ELF-1 (cell line): Measurements from ENCODE around the gene CAPN15.
"Not testable (repeated sequence)": the region's sequence is repeated elsewhere in the genome, so short reads cannot be mapped to it uniquely, and the experiment has no call there.

Experiments
- DNase-seq: peaks from one replicate; pipeline ENCODE4 v3.0.0-alpha.2; 2016; ENCODE audit warnings: low read depth, low spot score

CAPN15 gene

DNA sequence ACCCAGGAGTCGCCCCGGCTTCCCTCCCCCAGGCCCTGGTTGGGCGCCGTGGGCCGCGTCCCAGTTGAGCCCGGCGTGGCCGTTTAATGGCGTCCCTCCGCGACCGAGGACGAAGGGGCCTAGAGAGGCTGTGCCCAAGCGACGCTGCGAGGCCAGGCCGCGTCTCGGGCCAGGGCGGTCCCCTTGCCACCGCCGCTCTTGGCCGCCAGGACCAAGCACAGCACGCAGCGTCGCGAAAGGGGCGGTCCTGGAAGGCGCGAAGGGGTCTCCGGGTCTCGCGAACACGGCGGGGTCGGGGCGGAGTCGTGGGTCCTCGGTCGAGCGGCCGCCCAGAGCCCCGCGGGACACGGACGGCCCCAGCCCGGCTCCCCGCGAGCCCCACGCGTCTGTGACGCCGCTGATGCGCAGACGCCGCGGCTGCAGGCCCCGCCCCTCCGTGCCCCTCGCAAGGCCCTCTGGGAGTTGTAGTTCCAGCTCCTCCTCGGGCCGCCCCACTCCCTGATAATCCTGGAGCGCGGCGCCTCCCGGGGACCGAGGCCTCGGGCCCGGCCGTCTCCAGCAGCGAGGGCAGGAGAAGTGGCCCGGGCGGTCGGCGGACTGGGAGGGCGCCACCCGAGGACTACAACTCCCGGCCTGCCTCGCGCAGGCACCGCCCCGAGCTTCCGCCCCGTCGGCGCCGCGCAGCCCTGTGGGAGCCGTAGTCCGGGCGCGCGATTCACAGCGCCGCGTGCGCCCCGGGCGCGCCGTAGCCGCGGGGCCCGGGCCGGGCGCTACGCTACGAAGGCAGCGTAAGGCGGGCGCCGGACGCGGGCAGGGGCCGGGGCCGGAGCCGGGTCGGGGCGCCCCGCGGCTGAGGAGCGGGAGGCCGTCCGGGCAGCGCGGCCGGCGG lies at the start of gene CAPN15:
Gene CAPN15, plus strand, starts transcription at position 698 of the 889 bp plus-strand sequence. CDS start 19,127 bp downstream, outside the sequence.
- peak; percentile 94 for DNase-seq

DNA sequence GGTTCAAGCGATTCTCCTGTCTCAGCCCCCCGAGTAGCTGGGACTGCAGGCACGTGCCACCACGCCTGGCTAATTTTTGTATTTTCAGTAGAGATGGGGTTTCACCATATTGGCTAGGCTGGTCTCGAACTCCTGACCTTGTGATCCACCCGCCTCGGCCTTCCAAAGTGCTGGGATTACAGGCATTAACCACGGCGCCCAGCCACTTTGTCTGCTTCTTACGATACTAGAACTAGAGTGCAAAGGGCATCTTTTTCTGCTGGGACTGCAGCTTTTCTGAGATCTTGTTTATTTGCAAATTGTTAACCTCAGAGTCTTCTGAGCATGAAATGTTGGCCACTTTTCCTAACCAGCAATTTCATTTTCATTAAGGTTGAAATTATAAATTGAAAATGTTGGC lies 49.2 kb upstream of the CAPN15 start:
- DNase-seq, result not testable (repeated sequence)

GRCh38 chr16:482468-483185 lies 44.9 kb upstream of the CAPN15 start:
- DNase-seq, result no peak

- peak; percentile 91 for DNase-seq
Observed at GRCh38 chr16:483341-484075, 44.0 kb upstream of the CAPN15 start.

DNA sequence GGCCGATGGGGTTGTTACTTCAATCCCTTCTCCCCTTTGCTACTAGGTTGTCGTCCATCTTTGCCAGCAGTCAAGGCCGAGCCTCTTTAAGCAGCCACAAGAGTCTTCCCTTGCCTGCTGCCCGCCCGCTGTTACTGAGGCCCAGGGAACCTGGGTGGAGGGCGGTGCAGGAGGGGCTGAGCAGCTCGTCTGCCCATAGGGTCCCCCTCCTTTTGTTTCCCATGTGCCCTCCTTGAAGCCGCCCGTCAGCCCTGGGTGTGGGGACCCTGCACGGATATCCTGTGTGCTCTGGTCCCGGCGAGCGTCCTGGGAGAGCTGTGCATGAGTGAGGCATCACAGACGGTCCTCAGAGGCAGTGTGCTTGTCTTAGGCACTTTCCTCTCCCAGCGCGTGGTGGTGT lies 37.9 kb upstream of the CAPN15 start:
- DNase-seq, result no peak

- DNase-seq, result no peak
Observed at GRCh38 chr16:490768-491167, 36.7 kb upstream of the CAPN15 start.

DNA sequence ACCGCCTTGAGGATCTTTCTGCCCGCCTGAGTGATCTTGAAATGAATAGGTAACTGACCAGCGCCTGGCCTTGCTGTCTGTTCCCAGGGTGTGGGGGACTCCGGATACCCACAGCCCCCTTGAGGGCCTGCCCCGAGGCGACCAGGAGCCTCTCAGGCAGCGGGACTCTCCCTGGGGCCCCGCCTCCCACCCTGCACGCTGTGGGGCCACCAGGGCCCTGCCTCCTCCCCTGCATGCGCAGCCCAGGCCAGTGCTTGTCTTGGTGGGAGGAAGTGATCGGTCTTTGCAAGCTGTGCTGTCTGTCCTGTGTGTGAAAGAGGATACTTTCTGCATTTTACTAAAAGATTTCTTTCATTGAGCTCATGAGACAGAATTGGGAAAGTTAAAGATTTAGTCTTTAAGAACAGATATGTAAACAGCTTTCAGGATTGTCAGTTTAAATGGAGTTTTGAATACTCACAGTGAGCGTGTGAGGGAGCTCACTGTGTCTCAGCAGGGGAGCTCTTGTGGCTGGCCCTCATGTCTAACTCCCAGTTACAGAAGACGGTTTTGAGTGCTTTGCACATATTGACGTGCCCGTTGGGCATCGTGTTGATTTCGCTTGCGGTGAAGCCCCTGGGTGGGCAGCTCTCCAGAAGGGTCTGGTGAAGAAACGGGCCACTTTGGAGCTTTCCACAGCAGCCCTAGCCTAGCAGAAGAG lies 36.1 kb upstream of the CAPN15 start:
- DNase-seq, result peak; percentile 54

- DNase-seq, result no peak
Observed at GRCh38 chr16:492211-492875, 35.2 kb upstream of the CAPN15 start.

DNA sequence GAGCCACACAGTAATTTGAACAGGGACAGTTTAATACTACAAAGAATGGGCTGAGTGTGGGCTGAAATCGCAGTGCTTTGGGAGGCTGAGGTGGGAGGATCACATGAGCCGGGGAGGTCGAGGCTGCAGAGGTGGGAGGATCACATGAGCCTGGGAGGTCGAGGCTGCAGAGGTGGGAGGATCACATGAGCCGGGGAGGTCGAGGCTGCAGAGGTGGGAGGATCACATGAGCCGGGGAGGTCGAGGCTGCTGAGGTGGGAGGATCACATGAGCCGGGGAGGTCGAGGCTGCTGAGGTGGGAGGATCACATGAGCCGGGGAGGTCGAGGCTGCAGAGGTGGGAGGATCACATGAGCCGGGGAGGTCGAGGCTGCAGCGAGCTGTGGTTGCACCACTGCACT lies 32.8 kb upstream of the CAPN15 start:
- not testable (repeated sequence) for DNase-seq

GRCh38 chr16:495127-495748 lies 32.3 kb upstream of the CAPN15 start:
- DNase-seq, result peak; percentile 74

- DNase-seq, result no peak
Observed at GRCh38 chr16:496097-496886, 31.2 kb upstream of the CAPN15 start.

GRCh38 chr16:497258-497657 lies 30.3 kb upstream of the CAPN15 start:
- no peak for DNase-seq

GRCh38 chr16:499924-500323 lies 27.6 kb upstream of the CAPN15 start:
- no peak for DNase-seq

GRCh38 chr16:500709-501108 lies 26.8 kb upstream of the CAPN15 start:
- DNase-seq, result no peak

- no peak for DNase-seq
Observed at GRCh38 chr16:502179-502943, 25.2 kb upstream of the CAPN15 start.

DNA sequence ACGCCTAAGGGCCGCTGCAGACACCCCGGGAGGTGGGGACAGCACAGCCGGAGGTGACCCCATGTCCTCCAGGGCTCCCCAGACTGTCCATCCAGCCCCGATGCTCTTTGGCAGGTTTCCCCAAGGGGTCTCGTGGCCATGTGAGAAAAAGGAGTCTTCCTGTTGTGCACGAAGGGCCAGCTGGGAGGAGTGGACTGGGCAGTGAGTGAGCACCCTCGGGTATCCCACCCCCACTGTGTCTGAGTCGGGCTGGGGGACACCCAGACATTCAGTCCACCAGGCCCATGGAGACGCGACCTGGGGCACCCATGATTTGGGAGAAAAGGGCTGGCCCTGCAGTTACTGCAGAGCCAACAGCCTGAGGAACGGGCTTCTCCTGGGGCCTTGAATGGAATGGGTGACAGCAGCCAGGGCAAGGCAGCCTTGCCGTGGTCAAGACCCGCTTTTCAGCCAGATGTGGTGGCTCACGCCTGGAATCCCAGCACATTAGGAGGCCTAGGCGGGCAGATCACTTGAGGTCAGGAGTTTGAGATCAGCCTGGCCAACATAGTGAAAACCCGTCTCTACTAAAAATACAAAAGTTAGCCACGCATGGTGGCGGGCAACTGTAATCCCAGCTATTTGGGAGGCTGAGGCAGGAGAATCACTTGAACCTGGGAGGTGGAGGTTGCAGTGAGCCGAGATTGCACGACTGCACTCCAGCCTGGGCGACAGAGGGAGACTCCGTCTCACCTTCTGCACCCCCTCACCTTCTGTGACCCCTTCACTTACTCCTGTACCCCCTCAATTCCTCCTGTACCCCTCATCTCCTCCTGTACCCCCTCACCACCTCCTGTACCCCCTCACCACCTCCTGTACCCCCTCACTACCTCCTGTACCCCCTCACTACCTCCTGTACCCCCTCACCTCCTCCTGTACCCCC lies 24.1 kb upstream of the CAPN15 start:
- no peak for DNase-seq

- no peak for DNase-seq
Observed at GRCh38 chr16:505479-506245, 21.9 kb upstream of the CAPN15 start.
